Activated CD4-positive, CD25-positive, alpha-beta regulatory T cell treated with anti-CD3 and anti-CD28 coated beads, Interleukin-2, amount 50 U/mL, for 24 hours (primary cell): ENCODE results near the gene GHDC.
"Not testable (repeated sequence)": the region's sequence is repeated elsewhere in the genome, so short reads cannot be mapped to it uniquely, and the experiment has no call there.

ENCODE experiments used
- ATAC-seq, 2 donors: fragments of 150-1000 bp; cut with Tn5 transposase; one replicate each; pipeline ENCODE4 v1.10.0; 2021; ENCODE audit warnings: mild to moderate bottlenecking in 1 of 2, moderate library complexity in 1 of 2

The GHDC gene

DNA sequence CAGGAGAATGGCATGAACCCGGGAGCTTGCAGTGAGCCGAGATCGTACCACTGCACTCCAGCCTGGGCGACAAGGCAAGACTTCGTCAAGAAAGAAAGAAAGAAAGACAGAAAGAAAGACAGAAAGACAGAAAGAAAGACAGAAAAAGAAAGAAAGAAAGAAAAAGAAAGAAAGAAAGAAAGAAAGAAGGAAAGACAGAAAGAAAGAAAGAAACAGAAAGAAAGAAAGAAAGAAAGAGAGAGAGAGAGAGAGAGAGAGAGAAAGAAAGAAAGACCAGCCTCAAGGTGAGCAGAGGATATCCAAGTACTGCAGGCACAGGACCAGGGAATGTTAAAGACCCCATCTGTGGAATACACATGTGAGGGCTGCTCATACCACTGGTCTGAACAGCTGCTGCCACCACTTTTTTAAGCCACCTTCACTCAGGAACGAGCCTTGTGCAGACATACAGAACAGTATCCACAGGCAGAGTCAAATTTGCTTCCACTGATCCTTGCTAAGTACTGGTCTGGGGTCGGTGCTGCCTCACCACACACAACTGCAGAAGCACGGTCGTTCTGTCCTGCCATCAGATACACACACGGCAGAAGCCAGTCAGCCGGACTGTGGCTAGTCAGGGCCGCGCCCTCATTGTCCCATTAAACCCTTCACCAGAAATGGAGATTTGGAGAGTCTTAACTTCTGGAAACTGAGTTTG, 47.2 kb downstream of the GHDC start:
- ATAC-seq: no peak

DNA sequence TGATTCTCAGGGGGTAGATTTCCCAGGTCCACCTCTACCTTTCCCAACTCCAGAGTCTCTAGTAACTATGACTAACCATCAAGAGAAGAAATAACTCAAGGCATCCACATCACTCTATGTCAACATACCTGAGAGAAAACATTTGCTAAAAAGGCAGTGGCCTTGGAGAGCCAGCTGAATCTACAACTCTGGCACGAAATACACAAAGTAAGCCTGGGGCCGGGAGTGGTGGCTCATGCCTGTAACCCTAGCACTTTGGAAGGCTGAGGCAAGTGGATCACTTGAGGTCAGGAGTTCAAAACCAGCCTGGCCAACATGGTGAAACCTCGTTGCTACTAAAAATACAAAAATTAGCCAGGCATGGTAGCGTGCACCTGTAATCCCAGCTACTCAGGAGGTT, 51.2 kb downstream of the GHDC start:
- ATAC-seq: not testable (repeated sequence)

DNA sequence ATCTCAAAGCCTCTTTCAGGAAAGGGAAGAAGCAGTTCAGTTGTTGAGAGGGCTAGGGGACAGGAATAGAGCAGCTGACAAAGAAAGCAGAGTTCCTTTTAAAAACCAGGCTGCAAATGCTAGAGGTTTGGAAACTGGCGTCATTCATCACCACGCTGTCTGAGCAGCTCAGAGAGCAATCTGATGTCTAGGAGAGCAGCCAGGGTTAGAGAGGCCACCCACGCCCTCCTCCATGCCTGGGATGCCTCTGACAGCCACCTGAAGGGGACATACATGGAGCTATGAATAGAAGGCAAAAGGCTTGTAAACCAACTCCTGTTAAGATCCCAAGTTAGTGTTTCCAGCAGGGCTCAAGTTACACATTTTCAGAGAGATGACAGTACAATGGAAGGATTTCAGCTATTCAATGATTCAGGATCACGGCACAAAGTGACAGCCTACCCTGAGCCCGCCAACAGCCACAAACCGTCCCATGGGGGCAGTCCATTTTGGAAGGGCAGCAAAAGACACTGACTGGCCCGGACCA, 51.9 kb downstream of the GHDC start:
- ATAC-seq: no peak

DNA sequence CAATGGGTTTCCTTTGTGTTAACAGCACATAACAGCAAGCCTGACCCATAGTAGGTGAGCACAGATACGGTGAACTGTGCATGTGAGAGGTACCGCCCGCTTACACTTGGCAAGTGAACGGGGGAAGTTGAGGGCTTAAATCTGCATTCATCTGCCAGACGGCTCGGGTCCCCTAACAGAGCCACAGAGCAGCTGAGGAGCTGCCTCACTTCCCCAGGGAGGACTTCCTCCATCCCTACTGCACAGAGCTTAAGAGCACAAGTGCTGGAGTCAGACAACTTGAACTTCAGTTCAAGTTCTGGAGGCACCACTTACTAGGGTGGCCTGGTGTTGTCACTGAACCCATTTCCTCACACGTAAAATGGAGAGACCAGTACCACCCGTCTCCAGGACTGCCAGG, 52.9 kb downstream of the GHDC start:
- no peak for ATAC-seq

DNA sequence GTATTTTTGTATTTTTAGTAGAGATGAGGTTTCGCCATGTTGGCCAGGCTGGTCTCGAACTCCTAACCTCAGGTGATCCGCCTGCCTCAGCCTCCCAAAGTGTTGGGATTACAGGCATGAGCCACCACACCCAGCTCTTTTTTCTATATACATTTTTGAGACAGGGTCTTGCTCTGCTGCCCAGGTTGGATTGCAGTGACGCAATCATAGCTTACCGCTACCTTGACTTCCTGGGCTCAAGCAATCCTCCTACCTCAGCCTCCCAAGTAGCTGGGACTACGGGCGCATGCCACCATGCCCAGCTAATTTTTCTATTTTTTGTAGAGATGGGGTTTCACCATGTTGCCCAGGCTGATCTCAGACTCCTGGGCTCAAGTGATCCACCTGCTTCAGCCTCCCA, 53.6 kb downstream of the GHDC start:
- ATAC-seq: not testable (repeated sequence)
